ENCODE measurements around the gene FHAD1.

FHAD1 gene

DNA sequence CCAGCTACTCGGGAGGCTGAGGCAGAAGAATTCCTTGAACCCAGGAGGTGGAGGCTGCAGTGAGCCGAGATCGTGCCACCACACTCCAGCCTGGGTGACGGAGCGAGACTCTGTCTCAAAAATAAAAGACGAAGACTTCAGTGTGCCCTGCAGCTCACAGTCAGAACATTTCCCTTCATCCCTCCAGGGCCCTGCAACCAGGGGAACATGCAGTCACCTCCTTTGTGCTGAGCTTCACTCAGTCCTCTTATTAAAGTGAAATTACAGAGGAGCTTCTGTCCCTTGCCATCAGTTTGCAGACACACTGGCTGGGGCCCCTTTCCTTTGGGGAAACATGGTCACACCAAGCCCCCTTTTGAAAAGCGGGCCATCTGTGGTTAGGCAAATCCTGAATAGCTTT is 24.2 kb downstream of the FHAD1 start:
- no peak for DNase-seq (ENCODE audit: low read depth)
- TF ChIP-seq MYC (IDR thresholded peaks at IDR 0.05; ENCODE audit: low read depth, low read length) (no peak), POLR2A (IDR thresholded peaks at IDR 0.05; ENCODE audit: extremely low read depth, insufficient read length) (no peak)
- TF ChIP-seq, protein P1, sequence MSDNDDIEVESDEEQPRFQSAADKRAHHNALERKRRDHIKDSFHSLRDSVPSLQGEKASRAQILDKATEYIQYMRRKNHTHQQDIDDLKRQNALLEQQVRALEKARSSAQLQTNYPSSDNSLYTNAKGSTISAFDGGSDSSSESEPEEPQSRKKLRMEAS (IDR thresholded peaks at IDR 0.05; ENCODE audit: low read depth, low read length): no peak
- H3K4me3 ChIP-seq (ENCODE audit: low read depth, low read length): no peak overlapping the region

DNA sequence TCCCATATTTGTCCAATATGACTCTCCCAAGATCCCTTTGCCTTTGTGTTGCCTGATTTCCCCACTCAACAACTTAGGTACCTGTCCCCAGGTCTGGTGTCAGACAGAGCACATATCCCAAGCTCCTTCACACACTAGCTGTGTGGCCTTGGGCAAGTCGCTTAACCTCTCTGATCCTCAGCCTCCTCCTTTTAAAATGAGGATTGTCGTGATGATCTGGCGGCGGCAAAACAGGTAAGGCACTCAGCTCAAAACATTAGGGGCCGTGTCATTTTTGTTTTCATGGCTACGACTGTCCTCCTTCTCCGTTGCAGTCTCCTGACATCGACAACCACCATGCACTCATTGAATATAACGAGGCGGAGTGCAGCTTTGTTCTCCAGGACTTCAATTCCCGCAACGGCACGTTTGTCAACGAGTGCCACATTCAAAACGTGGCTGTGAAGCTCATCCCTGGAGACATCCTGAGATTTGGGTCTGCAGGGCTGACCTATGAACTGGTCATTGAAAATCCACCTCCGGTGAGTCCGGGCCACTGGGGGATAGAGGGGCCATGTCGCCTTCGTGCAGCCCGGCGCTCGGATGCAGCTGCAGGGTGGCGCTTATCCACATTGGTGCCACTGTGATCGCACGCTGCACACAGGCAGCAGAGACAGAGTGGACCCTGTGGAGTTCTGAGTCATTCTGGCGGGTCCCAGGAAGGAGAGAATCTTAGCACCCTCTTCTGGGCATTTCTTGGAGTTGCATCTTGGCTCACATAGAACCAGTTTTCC is 25.2 kb downstream of the FHAD1 start:
- no peak overlapping the region for H3K4me3 ChIP-seq (ENCODE audit: low read depth, low read length)
- peak; percentile 73 for DNase-seq (ENCODE audit: low read depth)
- TF ChIP-seq MYC (IDR thresholded peaks at IDR 0.05; ENCODE audit: low read depth, low read length) (peak; percentile 62), CTCF (IDR thresholded peaks at IDR 0.05; ENCODE audit: low read depth, low read length) (peak; percentile 67), POLR2A (IDR thresholded peaks at IDR 0.05; ENCODE audit: extremely low read depth, insufficient read length) (no peak)
- TF ChIP-seq, protein P1 (IDR thresholded peaks at IDR 0.05; ENCODE audit: low read depth, low read length): peak; percentile 43

DNA sequence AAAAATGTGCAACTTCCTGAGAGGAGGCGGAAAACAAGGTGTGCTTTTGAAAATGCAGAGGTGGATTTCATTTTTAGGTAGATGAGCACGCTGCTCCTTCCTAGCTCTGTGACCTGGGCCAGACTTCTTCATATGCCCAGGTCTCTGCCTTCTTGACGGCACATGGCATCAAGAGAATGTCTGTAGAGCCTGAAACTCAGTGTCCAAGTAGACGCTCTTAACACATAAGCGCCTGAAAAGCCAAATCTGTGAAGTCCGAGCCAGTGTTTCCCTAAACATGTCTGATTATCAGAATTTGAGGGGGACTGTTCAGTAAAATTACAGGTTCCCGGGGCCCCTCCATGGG is 25.7 kb downstream of the FHAD1 start:
- no peak overlapping the region for H3K4me3 ChIP-seq (ENCODE audit: low read depth, low read length)
- no peak for TF ChIP-seq MYC (IDR thresholded peaks at IDR 0.05; ENCODE audit: low read depth, low read length)
- TF ChIP-seq CTCF (IDR thresholded peaks at IDR 0.05; ENCODE audit: low read depth, low read length): no peak
- TF ChIP-seq, protein P1 (IDR thresholded peaks at IDR 0.05; ENCODE audit: low read depth, low read length): no peak
- no peak for TF ChIP-seq POLR2A (IDR thresholded peaks at IDR 0.05; ENCODE audit: extremely low read depth, insufficient read length)

DNA sequence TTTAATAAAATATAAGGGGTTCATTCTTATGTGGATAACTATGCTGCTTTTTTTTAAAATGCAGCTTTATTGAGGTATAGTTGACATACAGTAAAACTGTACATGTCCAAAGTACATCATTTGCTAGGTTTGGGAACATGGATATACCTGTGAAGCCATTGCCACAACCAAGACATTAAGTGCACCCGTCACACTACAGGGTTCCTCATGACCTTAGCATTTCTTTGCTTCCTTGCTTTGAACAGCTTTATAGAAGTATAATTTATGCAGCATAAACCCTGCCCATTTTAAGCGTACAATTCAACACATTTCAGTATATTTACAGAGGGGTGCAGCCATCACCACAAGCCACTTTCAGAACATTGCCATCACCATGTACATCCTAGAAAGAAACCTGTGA is 26.3 kb downstream of the FHAD1 start:
- no peak overlapping the region for H3K4me3 ChIP-seq (ENCODE audit: low read depth, low read length)
- no peak for DNase-seq (ENCODE audit: low read depth)
- TF ChIP-seq POLR2A (IDR thresholded peaks at IDR 0.05; ENCODE audit: extremely low read depth, insufficient read length): no peak
- TF ChIP-seq, protein P1 (IDR thresholded peaks at IDR 0.05; ENCODE audit: low read depth, low read length): no peak
- no peak for TF ChIP-seq MYC (IDR thresholded peaks at IDR 0.05; ENCODE audit: low read depth, low read length)
- TF ChIP-seq CTCF (IDR thresholded peaks at IDR 0.05; ENCODE audit: low read depth, low read length): no peak

More for the DNA sequence above, 25.7 kb downstream of the FHAD1 start:
- no peak for DNase-seq (ENCODE audit: low read depth)

- H3K4me3 ChIP-seq (ENCODE audit: low read depth, low read length): no peak overlapping the region
- DNase-seq (ENCODE audit: low read depth): no peak
- TF ChIP-seq, protein P1 (IDR thresholded peaks at IDR 0.05; ENCODE audit: low read depth, low read length): no peak
- TF ChIP-seq POLR2A (IDR thresholded peaks at IDR 0.05; ENCODE audit: extremely low read depth, insufficient read length): no peak
- no peak for TF ChIP-seq CTCF (IDR thresholded peaks at IDR 0.05; ENCODE audit: low read depth, low read length)
- TF ChIP-seq MYC (IDR thresholded peaks at IDR 0.05; ENCODE audit: low read depth, low read length): no peak
Measured at GRCh38 chr1:15275921-15276683, 29.1 kb downstream of the FHAD1 start.
